Fibroblast of lung (primary cell): Measurements from ENCODE around the gene TRPM6. TPM values are rescaled to one million over a fixed set of nuclear protein-coding genes. Genes with fewer than 3 reads are reported as not detected.

ENCODE experiments used
- DNase-seq, 2 donors: peaks; one replicate each; pipeline versions ENCODE4 v3.0.0 to v3.0.0-alpha.2; 2010; ENCODE audit warnings: low read depth in 2 of 2
- H2AFZ ChIP-seq: 2 replicates; pipeline ENCODE4 v1.5.1; 2012; ENCODE audit warnings: low read length, control low read depth, inconsistent platforms
- H3K27ac ChIP-seq: 2 replicates; pipeline ENCODE4 v1.5.1; 2011; ENCODE audit warnings: low read length, control low read depth; ENCODE audit not compliant: insufficient read depth
- H3K27me3 ChIP-seq: 2 replicates; pipeline ENCODE4 v1.5.1; 2011; ENCODE audit warnings: mild to moderate bottlenecking, low read length; ENCODE audit not compliant: control insufficient read depth, insufficient read depth
- H3K36me3 ChIP-seq: 2 replicates; pipeline ENCODE4 v1.5.1; 2011; ENCODE audit warnings: low read length; ENCODE audit not compliant: control insufficient read depth, insufficient read depth
- H3K4me1 ChIP-seq: 2 replicates; pipeline ENCODE4 v1.5.1; 2011; ENCODE audit warnings: low read length; ENCODE audit not compliant: control insufficient read depth, insufficient read depth; ENCODE audit errors: extremely low read depth
- H3K4me2 ChIP-seq: 2 replicates; pipeline ENCODE4 v1.5.1; 2011; ENCODE audit warnings: low read length, control low read depth; ENCODE audit not compliant: insufficient read depth; ENCODE audit errors: extremely low read depth
- H3K4me3 ChIP-seq, 4 experiments: fragments of 200-600 bp in 1 of 4; sonication (generic) in 1 of 4; replicated peaks in 1 of 4; 2 replicates each; pipeline ENCODE4 v1.5.1; 2011 to 2016; ENCODE audit warnings: low read length in 4 of 4, low read depth in 3 of 4, mild to moderate bottlenecking in 3 of 4, control low read depth in 2 of 4, inconsistent platforms in 1 of 4, mixed read lengths in 1 of 4; ENCODE audit not compliant: insufficient read depth in 1 of 4; ENCODE audit errors: control extremely low read depth in 1 of 4
- H3K79me2 ChIP-seq: 2 replicates; pipeline ENCODE4 v1.5.1; 2012; ENCODE audit warnings: mild to moderate bottlenecking, low read length, inconsistent platforms; ENCODE audit not compliant: control insufficient read depth, insufficient read depth
- H3K9ac ChIP-seq: 2 replicates; pipeline ENCODE4 v1.5.1; 2011; ENCODE audit warnings: mild to moderate bottlenecking, low read length, control low read depth; ENCODE audit not compliant: insufficient read depth
- H3K9me3 ChIP-seq: 2 replicates; pipeline ENCODE4 v1.5.1; 2012; ENCODE audit warnings: low read depth, low read length; ENCODE audit not compliant: control insufficient read depth, insufficient read depth
- H4K20me1 ChIP-seq: 2 replicates; pipeline ENCODE4 v1.5.1; 2011; ENCODE audit warnings: low read length; ENCODE audit not compliant: control insufficient read depth, insufficient read depth; ENCODE audit errors: extremely low read depth
- CTCF ChIP-seq, 2 donors: IDR thresholded peaks in 1 of 2; conservative IDR thresholded peaks in 1 of 2; 1 replicate in 1 of 2; 2 replicates in 1 of 2; pipeline ENCODE4 v1.5.1; 2011 to 2012; ENCODE audit warnings: low read length in 2 of 2, control low read depth in 1 of 2, inconsistent platforms in 1 of 2, low read depth in 1 of 2, mild to moderate bottlenecking in 1 of 2
- EZH2 ChIP-seq: IDR thresholded peaks from 2 replicates; pipeline ENCODE4 v1.5.1; 2012; ENCODE audit warnings: low read length, control low read depth, mild to moderate bottlenecking; ENCODE audit errors: missing control alignments
- polyA plus RNA-seq, 2 donors: library from polyadenylated mRNA; depleted of rRNA in 1 of 2; stranded (reverse) in 1 of 2; unstranded in 1 of 2; fragments of >200 nt; gene quantifications; 2 replicates each; pipeline ENCODE4 v1.2.1, GENCODE V29; 2011 to 2012; ENCODE audit warnings: missing spikeins in 1 of 2
- total RNA-seq: library from RNA; depleted of rRNA; stranded (reverse); fragments of >200 nt; gene quantifications from 2 replicates; pipeline ENCODE4 v1.2.1, GENCODE V29; 2014

The TRPM6 gene
- total and polyA plus RNA-seq, 2 donors (not counting 1 experiment from before 2014, with no cell fraction given) = under 0.01 to 0.02 TPM

- H3K4me2 ChIP-seq = no peak overlapping the region
- H3K79me2 ChIP-seq = no peaks in the 10 kb centered on the region
- no peak overlapping the region for H3K27ac ChIP-seq
- no peaks in the 10 kb centered on the region for H3K27me3 ChIP-seq
- no peak overlapping the region for H3K9ac ChIP-seq
- no peaks in the 10 kb centered on the region for H3K36me3 ChIP-seq
- no peaks in the 10 kb centered on the region for H3K9me3 ChIP-seq
- H2AFZ ChIP-seq = no peak overlapping the region
- H3K4me1 ChIP-seq = no peaks in the 10 kb centered on the region
- peak; percentile 7 to 26 for DNase-seq
- no peak for TF ChIP-seq CTCF (conservative IDR thresholded peaks at IDR 0.05 in 1 of 2, IDR thresholded peaks at IDR 0.05 in 1 of 2; ENCODE audit: low read depth in 1 of 2, low read length in 2 of 2)
- TF ChIP-seq EZH2 = no peak
- H3K4me3 ChIP-seq = peak overlapping the region in 2 of 4 experiments; percentile 1 to 28
- H4K20me1 ChIP-seq = no peaks in the 10 kb centered on the region
These were observed 158.5 kb downstream of the TRPM6 start for GRCh38 chr9:74729136-74729695.

- H3K27me3 ChIP-seq = no peaks in the 10 kb centered on the region
- no peak overlapping the region for H2AFZ ChIP-seq
- H4K20me1 ChIP-seq = no peaks in the 10 kb centered on the region
- H3K4me1 ChIP-seq = no peaks in the 10 kb centered on the region
- no peak overlapping the region for H3K4me3 ChIP-seq
- H3K9ac ChIP-seq = no peak overlapping the region
- H3K36me3 ChIP-seq = no peaks in the 10 kb centered on the region
- H3K9me3 ChIP-seq = no peaks in the 10 kb centered on the region
- H3K4me2 ChIP-seq = no peak overlapping the region
- DNase-seq = no peak
- H3K79me2 ChIP-seq = no peaks in the 10 kb centered on the region
- no peak overlapping the region for H3K27ac ChIP-seq
- no peak for TF ChIP-seq EZH2
- no peak for TF ChIP-seq CTCF (conservative IDR thresholded peaks at IDR 0.05 in 1 of 2, IDR thresholded peaks at IDR 0.05 in 1 of 2; ENCODE audit: low read depth in 1 of 2, low read length in 2 of 2)
These were observed 159.5 kb downstream of the TRPM6 start for GRCh38 chr9:74728176-74728575.

- Histone ChIP-seq H3K4me2 (no peak overlapping the region), H3K27ac (no peak overlapping the region), H3K9ac (no peak overlapping the region), H2AFZ (no peak overlapping the region), H3K27me3 (no peaks in the 10 kb centered on the region), H3K4me1 (no peaks in the 10 kb centered on the region), H3K36me3 (no peaks in the 10 kb centered on the region), H3K79me2 (no peaks in the 10 kb centered on the region), H3K4me3 (no peak overlapping the region), H3K9me3 (no peaks in the 10 kb centered on the region), H4K20me1 (no peaks in the 10 kb centered on the region)
- no peak for DNase-seq
- TF ChIP-seq EZH2 (no peak), CTCF (conservative IDR thresholded peaks at IDR 0.05 in 1 of 2, IDR thresholded peaks at IDR 0.05 in 1 of 2; ENCODE audit: low read depth in 1 of 2, low read length in 2 of 2) (no peak)
These were observed 161.1 kb downstream of the TRPM6 start for GRCh38 chr9:74726581-74726980.
